BE2C (cell line): ENCODE measurements around the gene MGME1.

Experiments
- DNase-seq: peaks from one replicate; pipeline ENCODE4 v3.0.0-alpha.2; 2020
- H3K27me3 ChIP-seq: fragments of 250-450 bp; sonication (Bioruptor Pico); 2 replicates; pipeline ENCODE4 v1.5.1; 2020; ENCODE audit warnings: mild to moderate bottlenecking
- H3K36me3 ChIP-seq: fragments of 250-450 bp; sonication (Bioruptor Pico); 2 replicates; pipeline ENCODE4 v1.5.1; 2020; ENCODE audit warnings: mild to moderate bottlenecking
- H3K4me1 ChIP-seq: fragments of 250-450 bp; sonication (Bioruptor Pico); 2 replicates; pipeline ENCODE4 v1.5.1; 2020
- H3K4me3 ChIP-seq: 2 replicates; pipeline ENCODE4 v1.5.1; 2011; ENCODE audit warnings: low read depth, low read length
- H3K9me3 ChIP-seq: fragments of 250-450 bp; sonication (Bioruptor Pico); 2 replicates; pipeline ENCODE4 v1.5.1; 2020
- CTCF ChIP-seq: IDR thresholded peaks from 2 replicates; pipeline ENCODE4 v1.5.1; 2012; ENCODE audit warnings: mild to moderate bottlenecking, low read depth, low read length

MGME1 gene

DNA sequence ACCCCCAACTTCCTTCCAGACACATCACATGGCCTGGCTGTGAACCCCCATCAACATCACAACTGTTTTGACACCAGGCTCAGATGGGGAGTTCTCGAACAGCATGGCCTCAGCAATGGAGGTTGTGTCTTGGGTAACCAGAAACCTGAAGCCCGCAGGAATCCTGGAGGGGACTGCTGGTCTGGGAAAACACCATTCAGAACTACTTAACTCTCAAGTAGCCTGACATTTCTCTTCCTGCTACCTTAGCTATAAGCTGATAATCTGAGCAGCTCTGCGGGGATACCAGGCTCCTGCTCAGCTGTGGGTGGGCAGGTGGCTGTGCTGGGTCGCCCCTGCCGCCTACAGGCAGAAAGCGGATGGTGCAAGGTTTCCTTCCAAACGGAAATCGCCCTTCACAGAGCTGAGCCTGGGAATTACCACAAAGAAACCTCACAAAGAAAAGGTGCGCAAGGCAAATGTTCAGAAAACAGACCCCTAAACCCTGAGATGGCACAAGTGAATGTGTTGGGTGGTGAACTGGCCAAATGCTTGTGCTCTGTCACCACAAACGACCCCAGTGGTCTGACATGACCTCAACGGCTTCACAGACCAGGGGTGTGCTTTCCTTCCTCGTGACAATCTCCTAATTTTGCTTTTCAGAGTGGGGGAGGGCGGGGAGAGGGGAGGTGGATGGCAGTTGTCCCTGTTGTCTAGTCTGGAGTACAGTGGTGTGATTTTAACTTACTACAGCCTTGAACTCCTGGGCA is 29.8 kb upstream of the MGME1 start:
- Histone ChIP-seq H3K4me1 (no peaks in the 10 kb centered on the region; the same call in 1 of the 2 replicates), H3K27me3 (no peaks in the 10 kb centered on the region), H3K36me3 (peaks cover 38% of the 10 kb centered on the region), H3K9me3 (no peaks in the 10 kb centered on the region), H3K4me3 (no peak overlapping the region)
- DNase-seq: peak; percentile 79
- peak; percentile 95 for TF ChIP-seq CTCF

DNA sequence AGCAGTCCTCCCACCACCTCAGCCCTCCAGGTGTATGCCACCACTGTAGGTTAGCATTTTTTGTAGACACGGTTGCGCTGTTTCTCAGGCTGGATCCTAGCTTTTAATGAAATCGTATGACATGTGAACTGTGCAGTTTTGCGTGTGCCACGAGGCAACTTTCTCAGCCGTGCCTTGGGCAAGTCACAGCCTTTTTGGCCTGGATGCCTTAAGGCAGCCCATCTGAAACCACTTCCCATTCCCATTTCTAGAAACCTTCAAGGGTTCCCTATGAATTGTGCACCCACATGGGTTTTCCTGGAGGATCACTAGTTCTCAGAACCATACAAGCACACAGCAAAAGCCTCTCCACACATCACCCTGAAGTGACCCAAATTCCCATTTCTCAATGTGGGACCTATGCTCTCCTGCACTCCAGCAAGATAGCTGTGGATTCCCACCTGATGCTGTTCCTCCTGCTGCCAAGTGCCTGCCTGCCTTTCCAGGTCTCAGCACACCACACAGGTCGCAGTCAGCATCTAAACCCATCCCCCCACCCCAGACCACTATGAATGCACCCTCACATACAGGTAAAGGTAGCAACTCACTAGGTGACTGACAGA is 29.1 kb upstream of the MGME1 start:
- H3K4me1 ChIP-seq: no peaks in the 10 kb centered on the region; the same call in 1 of the 2 replicates
- no peak for TF ChIP-seq CTCF

GRCh38 chr20:17940224-17940971 is 28.4 kb upstream of the MGME1 start:
- no peak overlapping the region for H3K4me3 ChIP-seq
- H3K4me1 ChIP-seq: no peaks in the 10 kb centered on the region; the same call in 1 of the 2 replicates
- peaks cover 52% of the 10 kb centered on the region for H3K36me3 ChIP-seq
- no peaks in the 10 kb centered on the region for H3K27me3 ChIP-seq
- no peaks in the 10 kb centered on the region for H3K9me3 ChIP-seq
- DNase-seq: no peak
- no peak for TF ChIP-seq CTCF

More for the DNA sequence above, 29.1 kb upstream of the MGME1 start:
- Histone ChIP-seq H3K4me3 (no peak overlapping the region), H3K27me3 (no peaks in the 10 kb centered on the region), H3K9me3 (no peaks in the 10 kb centered on the region), H3K36me3 (peaks cover 45% of the 10 kb centered on the region)
- DNase-seq: no peak

DNA sequence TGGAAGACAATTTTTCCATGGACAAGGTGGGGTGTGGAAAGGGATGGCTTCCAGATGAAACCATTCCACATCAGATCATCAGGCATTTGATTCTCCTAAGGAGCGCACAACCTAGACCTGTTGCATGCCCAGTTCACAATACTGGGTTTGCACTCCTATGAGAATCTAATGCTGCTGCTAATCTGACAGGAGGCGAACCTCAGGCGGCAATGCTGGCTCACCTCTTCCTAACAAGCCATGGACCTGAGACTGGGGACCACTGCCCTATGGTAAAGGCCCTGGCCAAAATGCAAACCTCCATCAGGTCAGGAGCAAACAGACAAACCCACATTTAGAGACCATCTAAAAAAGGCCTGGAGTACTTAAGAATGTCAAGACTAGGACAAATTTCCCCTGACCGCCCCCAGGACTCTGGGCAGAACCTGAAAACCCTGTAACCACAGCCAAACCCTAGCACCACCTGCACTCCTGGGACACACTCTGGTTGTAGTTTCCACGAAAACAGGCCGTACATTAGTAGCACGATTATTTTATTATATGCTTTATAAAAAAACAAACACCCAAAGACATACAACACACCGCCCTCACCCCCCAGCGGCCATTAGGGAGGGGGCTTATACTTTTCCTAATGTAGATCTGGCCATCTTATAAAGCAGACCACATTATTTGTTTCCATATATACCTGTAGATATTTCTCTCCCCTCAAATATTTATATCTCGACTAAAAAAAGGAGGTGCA is 27.6 kb upstream of the MGME1 start:
- no peak overlapping the region for H3K4me3 ChIP-seq
- TF ChIP-seq CTCF: no peak
- H3K4me1 ChIP-seq: no peaks in the 10 kb centered on the region; the same call in 1 of the 2 replicates
- peaks cover 60% of the 10 kb centered on the region for H3K36me3 ChIP-seq
- no peak for DNase-seq
- no peaks in the 10 kb centered on the region for H3K9me3 ChIP-seq
- H3K27me3 ChIP-seq: no peaks in the 10 kb centered on the region

DNA sequence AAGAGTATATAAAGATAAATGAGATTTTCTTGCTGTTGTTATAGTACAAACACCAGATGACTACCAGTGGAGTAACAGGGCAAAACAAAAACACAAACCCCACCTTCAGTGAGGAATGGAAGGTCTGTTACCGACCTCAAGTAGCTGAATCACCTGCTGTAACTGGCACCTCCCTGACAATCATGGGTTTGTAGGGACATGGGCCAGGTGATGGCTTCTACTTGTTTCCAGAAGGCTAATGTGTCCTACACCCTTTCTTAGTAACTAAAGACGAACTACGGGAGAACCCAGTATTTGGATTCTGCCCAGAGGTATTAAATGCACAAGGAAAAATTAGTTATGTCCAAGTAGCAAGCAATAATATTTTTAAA is 27.0 kb upstream of the MGME1 start:
- no peaks in the 10 kb centered on the region for H3K27me3 ChIP-seq
- no peak overlapping the region for H3K4me3 ChIP-seq
- H3K36me3 ChIP-seq: peaks cover 66% of the 10 kb centered on the region
- no peak for TF ChIP-seq CTCF
- H3K4me1 ChIP-seq: no peaks in the 10 kb centered on the region; the same call in 1 of the 2 replicates
- no peak for DNase-seq
- no peaks in the 10 kb centered on the region for H3K9me3 ChIP-seq
